CD4-positive, alpha-beta T cell treated with Interleukin-2 at 100 ng/mL for 4 hours (primary cell): ENCODE data around the gene CPT2.
A peak's percentile ranks its signal among the peaks of the same experiment; 100 is the strongest.

Source experiments
- DNase-seq: peaks from one replicate; pipeline ENCODE4 v3.0.0-alpha.2; 2020; ENCODE audit warnings: low spot score

The CPT2 gene

DNA sequence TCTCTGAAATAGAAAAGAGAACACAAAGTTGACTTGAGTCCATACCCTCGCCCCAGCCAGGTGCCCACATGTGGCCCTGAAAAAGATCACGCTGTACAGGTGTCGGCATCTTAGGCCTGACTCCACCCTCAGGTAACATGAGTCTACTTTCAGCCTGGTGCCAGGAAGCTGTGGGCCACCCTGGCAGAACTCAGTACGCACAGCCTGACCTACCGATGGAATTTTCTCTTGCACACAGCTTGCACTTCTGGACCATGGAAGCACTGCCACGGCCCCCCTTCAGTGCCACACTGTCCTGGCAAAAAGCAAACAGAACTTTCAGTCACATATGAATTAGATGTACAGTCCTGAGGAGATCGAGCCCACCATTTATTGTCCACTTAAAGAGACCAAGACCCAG is 21.6 kb downstream of the CPT2 start:
- no peak for DNase-seq

GRCh38 chr1:53219711-53220110 is 23.1 kb downstream of the CPT2 start:
- DNase-seq: no peak

- DNase-seq: peak; percentile 93
These were observed 23.7 kb downstream of the CPT2 start, which contains the start of gene CZIB for GRCh38 chr1:53220171-53220961. Gene CZIB (minus strand): TSS chr1:53220634. CDS start chr1:53220575, 59 bp downstream.

GRCh38 chr1:53220962-53221286 is 24.3 kb downstream of the CPT2 start:
- DNase-seq: no peak

GRCh38 chr1:53237638-53238037 is 41.0 kb downstream of the CPT2 start:
- no peak for DNase-seq

GRCh38 chr1:53238197-53239155 is 41.9 kb downstream of the CPT2 start, which contains the start of gene MAGOH:
Gene MAGOH (minus strand): TSS chr1:53238518. CDS start chr1:53238448, 70 bp downstream.
- peak; percentile 94 for DNase-seq

DNA sequence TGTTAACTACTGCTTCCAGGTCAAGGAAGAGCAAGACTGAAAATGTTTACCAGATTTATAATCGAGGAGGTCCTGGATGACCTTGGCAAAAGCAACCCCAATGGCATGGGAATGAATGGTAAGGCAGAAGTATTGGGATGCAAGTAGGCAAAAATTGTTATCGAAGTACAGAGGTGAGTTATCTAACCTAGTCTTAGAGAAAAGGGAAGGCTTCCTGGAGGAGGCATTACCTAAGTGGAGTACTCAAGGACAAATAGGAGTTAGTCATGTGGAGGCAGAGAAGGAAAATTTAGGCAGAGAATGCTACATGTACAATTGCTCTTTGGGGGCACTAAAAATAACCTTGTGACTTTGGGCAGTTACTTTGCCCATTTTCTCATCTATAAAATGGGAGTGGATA is 45.2 kb downstream of the CPT2 start:
- no peak for DNase-seq

DNA sequence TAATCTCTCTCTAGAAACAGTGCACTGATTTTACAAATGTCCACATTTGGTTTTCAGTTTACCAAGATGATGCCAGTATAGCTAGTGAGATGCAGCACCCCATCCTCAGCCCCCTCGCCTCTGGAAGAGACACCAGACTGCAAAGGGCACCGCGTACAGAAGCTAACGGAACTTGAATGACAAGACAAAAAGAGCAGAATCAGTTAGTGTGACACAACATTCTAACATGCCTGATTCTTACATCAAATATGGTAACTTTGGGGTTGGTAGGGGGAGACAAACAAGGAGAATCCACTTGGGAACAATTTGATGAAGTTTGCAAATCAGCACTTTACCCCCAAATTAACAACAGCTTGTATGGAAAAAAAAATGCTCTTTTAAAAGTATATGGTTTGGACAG is 45.8 kb downstream of the CPT2 start:
- DNase-seq: no peak

DNA sequence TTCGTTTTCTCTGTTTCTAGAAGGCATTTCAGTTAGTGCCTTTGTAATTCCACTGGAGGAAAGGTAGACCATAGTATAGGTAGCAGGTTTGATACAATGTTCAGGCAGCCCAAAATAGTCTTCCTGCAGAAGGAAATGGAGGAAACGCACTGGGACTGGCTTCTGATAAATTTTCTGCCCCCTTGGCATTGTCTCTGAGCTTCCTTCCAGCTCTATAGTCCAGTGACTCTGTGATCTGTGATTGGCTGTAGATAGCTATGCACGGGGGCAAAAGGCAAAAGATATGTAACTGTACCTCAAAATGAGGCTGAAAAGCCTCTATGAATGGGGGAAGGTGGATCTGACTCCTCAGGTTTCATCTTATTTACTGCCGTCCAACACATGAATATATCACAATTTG is 47.5 kb downstream of the CPT2 start:
- no peak for DNase-seq

- DNase-seq: no peak
These were observed 49.9 kb downstream of the CPT2 start for GRCh38 chr1:53246261-53247134.

- no peak for DNase-seq
These were observed 53.1 kb downstream of the CPT2 start for GRCh38 chr1:53249706-53250105.

DNA sequence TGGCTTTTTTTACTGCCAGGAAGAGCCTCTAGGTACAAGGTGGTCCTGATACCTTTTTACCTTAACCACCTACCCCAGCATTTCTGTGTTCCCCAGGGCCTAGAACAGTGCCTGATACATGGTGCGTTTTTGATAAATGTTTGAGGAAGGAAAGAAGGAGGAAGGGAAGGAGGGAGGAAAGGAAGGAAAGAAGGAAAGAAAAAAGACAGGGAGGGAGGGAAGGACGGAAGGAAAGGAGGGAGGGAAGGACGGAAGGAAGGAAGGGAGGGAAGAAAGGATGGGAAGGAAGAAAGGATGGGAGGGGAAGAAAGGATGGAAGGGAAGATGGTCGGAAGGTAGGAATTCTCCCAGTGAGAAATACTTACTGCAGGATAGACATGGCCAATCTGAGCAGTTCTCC is 53.7 kb downstream of the CPT2 start:
- no peak for DNase-seq

DNA sequence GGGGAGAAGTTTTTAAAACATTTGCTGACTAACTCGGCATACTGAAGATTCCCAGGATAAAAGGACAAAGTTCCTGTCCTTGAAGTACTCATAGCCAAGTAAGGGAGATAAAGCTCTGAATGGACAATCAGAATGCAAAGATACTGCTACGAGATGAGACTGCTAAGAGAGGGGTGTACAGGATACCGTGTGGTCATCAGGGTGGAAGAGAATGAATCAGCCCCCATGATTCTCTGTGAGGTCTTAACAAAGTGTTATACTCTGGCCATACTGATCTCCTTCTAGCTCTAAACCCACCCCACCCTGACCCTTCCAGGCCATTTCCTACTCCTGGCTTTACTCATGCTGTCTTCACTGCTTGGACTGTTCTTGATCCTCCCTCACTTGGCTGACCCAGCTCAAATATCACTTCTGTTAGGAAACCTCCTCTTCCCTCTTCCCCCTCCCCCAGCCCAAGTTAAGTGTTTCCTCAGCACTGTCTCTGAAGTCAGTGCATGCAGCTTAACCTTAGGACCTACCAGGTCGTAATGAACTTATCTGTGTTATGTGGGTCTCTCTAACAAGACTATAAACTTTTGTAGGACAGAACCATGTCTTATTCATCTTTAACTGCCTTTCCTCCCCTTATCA is 57.5 kb downstream of the CPT2 start:
- no peak for DNase-seq

DNA sequence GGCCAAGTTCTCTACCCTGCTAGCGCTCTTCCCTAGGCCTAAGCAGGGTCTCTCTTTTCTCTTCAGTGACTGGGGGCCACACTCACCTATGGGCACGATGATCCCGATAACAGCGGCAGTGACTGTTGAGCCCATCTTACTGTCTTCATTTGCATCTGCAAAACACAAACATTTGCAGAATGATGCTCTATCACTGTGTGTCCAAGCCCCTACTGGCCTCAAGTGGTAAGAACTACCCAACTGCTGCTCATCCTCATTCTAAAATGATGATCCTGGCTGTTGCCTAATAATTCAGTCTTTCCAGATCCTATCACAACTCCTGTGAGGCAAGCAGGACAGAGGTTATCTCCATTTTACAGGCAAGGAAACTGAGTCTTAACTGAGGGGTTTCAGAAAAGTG is 58.4 kb downstream of the CPT2 start:
- no peak for DNase-seq

- no peak for DNase-seq
These were observed 60.2 kb downstream of the CPT2 start for GRCh38 chr1:53256511-53257453.

- DNase-seq: no peak
These were observed 60.9 kb downstream of the CPT2 start for GRCh38 chr1:53257454-53258081.

GRCh38 chr1:53258216-53258615 is 61.6 kb downstream of the CPT2 start:
- no peak for DNase-seq

DNA sequence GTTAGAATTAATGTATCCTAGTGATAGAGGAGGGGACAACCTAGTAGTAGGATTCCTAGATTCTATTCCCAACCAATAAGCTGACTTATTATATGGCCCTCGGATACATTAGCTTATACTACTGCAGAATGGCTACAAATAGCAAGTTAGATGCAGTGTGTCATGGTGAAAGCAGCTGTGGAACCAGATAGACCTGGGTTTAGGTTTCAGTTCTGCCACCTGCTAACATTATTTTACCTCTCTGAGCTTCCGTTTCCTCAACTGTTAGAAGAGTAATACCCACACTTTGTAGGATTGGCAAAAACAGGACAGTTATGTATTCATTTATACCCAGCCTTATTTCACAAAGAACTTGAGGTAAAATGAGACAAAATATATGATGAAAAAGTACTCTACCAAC is 63.3 kb downstream of the CPT2 start:
- DNase-seq: no peak

DNA sequence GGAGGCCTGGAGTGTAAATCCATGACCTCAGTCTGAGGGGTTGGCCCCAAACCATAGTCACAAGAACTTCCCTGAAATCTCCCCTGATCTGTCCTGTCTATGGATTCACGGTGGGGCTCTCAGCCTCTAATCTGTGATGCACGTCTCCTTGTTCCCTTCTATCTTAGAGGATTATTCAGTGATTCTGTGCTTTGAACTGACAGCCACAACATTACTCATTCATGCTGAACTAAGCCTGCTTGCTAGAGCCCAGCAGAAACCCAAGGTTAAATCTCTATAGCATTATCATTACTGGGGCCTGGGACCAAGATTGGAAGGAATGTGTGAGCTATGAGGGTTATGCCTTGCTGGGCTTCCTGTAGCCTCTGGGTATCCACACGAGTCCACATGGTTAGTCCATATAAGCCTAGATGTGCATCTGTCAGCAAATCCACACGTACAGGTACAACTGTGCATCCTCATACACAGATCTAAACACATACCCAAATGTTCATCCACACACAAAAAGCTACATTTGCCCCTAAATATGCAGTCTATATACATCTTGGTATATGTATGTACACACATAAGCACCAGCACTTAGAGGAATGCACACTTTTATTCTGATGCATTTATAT is 64.1 kb downstream of the CPT2 start:
- no peak for DNase-seq

DNA sequence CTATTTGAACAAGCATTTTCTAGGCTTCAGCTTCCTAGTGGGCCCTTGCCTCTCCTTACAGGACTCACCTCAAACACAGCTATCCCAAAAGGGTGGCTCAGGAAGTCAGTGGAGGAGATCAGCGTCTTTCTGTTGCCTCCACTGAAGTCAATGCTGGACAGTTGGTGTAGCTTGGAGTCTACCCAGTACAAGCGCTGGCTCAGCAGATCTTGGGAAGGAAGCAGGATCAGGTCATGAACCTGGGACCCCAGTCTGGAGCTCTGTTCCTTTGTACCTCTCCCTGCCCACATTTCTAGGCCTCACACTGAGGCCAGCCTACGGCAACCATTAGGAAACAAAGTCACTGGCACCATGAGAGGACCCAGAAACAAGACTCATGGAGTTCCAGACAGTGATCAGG is 65.4 kb downstream of the CPT2 start:
- DNase-seq: no peak
